Peyer's patch (tissue), 4 donors: ENCODE results near the gene SNX27.

Experiments
- CTCF ChIP-seq, 6 experiments: fragments of 450-650 bp in 4 of 6; fragments of 200-600 bp in 2 of 6; sonication (generic) in 1 of 6; IDR thresholded peaks; one replicate each; pipeline ENCODE4 v1.5.1; 2017 to 2019; ENCODE audit warnings: antibody characterized with exemption in 6 of 6, mild to moderate bottlenecking in 3 of 6, moderate library complexity in 1 of 6
- POLR2A ChIP-seq, 2 donors: fragments of 450-650 bp; IDR thresholded peaks; one replicate each; pipeline ENCODE4 v1.5.1; 2017; ENCODE audit warnings: antibody characterized with exemption in 2 of 2, mild to moderate bottlenecking in 2 of 2, moderate library complexity in 2 of 2

GRCh38 chr1:151644001-151644400 is 32.2 kb downstream of the SNX27 start:
- TF ChIP-seq CTCF (IDR thresholded peaks at IDR 0.05) (no peak), POLR2A (IDR thresholded peaks at IDR 0.05) (no peak)
